ENCODE measurements around the gene SESTD1.
A peak's percentile ranks its signal among the peaks of the same experiment; 100 is the strongest.

Gene SESTD1

GRCh38 chr2:179264368-179265081, at the start of gene SESTD1:
TSS of gene SESTD1 (minus strand) at chr2:179264832. CDS start at chr2:179191841, 72,991 bp downstream.
- peak; percentile 42 for DNase-seq

- DNase-seq: no peak
Observed at GRCh38 chr2:179313057-179313456, 48.4 kb upstream of the SESTD1 start.

GRCh38 chr2:179311101-179311500, 46.5 kb upstream of the SESTD1 start:
- DNase-seq: peak; percentile 19

- DNase-seq: no peak
Observed at GRCh38 chr2:179307616-179308371, 43.2 kb upstream of the SESTD1 start.

- no peak for DNase-seq
Observed at GRCh38 chr2:179305125-179305524, 40.5 kb upstream of the SESTD1 start.

GRCh38 chr2:179304424-179304823, 39.8 kb upstream of the SESTD1 start:
- no peak for DNase-seq

GRCh38 chr2:179302764-179303571, 38.3 kb upstream of the SESTD1 start:
- no peak for DNase-seq

GRCh38 chr2:179302149-179302548, 37.5 kb upstream of the SESTD1 start:
- no peak for DNase-seq

GRCh38 chr2:179298666-179299065, 34.0 kb upstream of the SESTD1 start:
- no peak for DNase-seq

- no peak for DNase-seq
Observed at GRCh38 chr2:179297927-179298326, 33.3 kb upstream of the SESTD1 start.

GRCh38 chr2:179290329-179290728, 25.7 kb upstream of the SESTD1 start:
- DNase-seq: no peak

GRCh38 chr2:179285060-179285459, 20.4 kb upstream of the SESTD1 start:
- DNase-seq: no peak

GRCh38 chr2:179277429-179278196, 13.0 kb upstream of the SESTD1 start:
- DNase-seq: no peak

GRCh38 chr2:179275253-179276012, 10.8 kb upstream of the SESTD1 start:
- DNase-seq: no peak

GRCh38 chr2:179274749-179275148, 10.1 kb upstream of the SESTD1 start:
- DNase-seq: no peak

GRCh38 chr2:179273461-179273962, 8.9 kb upstream of the SESTD1 start:
- DNase-seq: no peak

- no peak for DNase-seq
Observed at GRCh38 chr2:179272406-179273192, 8.0 kb upstream of the SESTD1 start.

GRCh38 chr2:179270689-179271088, 6.1 kb upstream of the SESTD1 start:
- DNase-seq: no peak

- no peak for DNase-seq
Observed at GRCh38 chr2:179268277-179268925, 3.8 kb upstream of the SESTD1 start.

GRCh38 chr2:179266271-179266670, 1.6 kb upstream of the SESTD1 start:
- no peak for DNase-seq

All from COR-L47 (cell line).